ENCODE measurements around the gene LRRC36. TPM values are rescaled to one million over a fixed set of nuclear protein-coding genes. Genes with fewer than 3 reads are reported as not detected.

Gene LRRC36
- total and polyA plus RNA-seq, 3 experiments from 2014 or later, result 0.28 to 0.31 TPM; not detected in 1

GRCh38 chr16:67399749-67400704 lies 73.4 kb downstream of the LRRC36 start:
- no peak for DNase-seq
- Histone ChIP-seq H3K9me3 (ENCODE audit: low read length) (no peaks in the 10 kb centered on the region), H3K36me3 (ENCODE audit: insufficient read depth, low read length) (no peaks in the 10 kb centered on the region), H3K27me3 (ENCODE audit: insufficient read depth, low read length, poor library complexity, severe bottlenecking) (peaks cover 6% of the 10 kb centered on the region), H3K4me1 (ENCODE audit: insufficient read depth, low read length) (no peaks in the 10 kb centered on the region), H3K27ac (ENCODE audit: low read depth, low read length) (no peak overlapping the region), H3K4me3 (ENCODE audit: low read length) (no peak overlapping the region)
- POLR2A ChIA-PET, result no interaction called here
- CTCF ChIA-PET, result interaction anchor here (0.6 to 1.3 kb wide), 3 partner anchors 9 to 116 kb away, joined by 3 to 4 read pairs (median 3); no protein-coding TSS in a partner anchor
- Mint-ChIP-seq H3K9me3 (no peaks in the 10 kb centered on the region), H3K27me3 (peaks cover 15 to 27% of the 10 kb centered on the region in 2 donors), H3K4me1 (peaks cover 0 to 3% (median 0%) of the 10 kb centered on the region in 3 donors), H3K4me3 (no peak overlapping the region), H3K36me3 (no peaks in the 10 kb centered on the region), H3K27ac (no peak overlapping the region)

DNA sequence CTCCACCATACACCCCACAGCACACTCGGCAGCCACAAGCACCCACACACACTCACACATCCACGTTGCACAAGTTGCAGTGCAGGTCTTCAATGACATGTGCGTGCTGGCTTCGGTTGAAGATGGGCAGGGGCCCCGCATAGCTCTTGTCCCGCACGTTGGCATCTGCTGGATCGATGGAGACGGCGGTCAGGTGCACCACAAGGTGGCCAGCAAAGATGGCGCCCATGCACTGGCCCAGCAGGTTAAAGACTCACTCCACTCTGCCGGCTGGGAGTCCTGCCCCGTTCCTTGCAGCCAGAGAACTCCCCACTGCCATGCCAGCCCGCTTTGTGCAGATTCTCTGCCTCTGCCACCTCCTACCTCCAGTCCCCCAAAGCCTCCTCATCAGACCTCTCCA lies 74.3 kb downstream of the LRRC36 start:
- DNase-seq, result no peak
- CTCF ChIA-PET, result no interaction called here

DNA sequence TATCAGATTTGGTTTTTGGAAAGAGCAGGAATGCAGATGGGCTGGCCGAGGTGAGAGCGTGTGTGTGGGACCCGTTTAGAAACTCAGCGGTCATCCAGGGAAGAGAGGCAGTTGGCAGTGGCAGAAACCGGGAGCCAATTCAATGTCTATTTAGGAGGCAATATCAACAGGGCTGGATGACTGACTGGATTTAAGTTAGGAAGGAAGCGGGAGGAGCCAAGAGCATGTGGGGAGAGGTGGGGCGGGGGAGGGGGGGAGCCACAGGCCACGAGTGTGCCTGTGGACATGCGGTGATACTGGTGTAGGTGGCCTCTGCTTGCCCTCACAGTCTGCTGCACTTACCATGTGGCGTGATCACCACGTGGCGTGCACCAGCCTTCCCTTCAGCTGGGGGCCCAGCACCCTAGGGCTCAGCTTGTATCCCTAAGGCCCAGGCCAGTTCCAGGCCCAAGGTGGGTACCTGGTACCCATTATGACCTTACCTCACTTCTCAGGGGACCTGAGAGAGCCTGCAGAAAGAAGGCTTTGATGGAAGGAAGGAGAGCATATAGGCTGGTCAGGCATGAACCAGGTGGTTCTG lies 77.5 kb downstream of the LRRC36 start:
- no peak for DNase-seq
- H3K36me3 ChIP-seq (ENCODE audit: insufficient read depth, low read length), result no peaks in the 10 kb centered on the region
- H3K9me3 ChIP-seq (ENCODE audit: low read length), result no peaks in the 10 kb centered on the region
- no peaks in the 10 kb centered on the region for H3K36me3 Mint-ChIP-seq
- H3K27me3 Mint-ChIP-seq, result peaks cover 9 to 15% of the 10 kb centered on the region in 2 donors
- H3K4me3 Mint-ChIP-seq, result no peak overlapping the region
- H3K4me1 ChIP-seq (ENCODE audit: insufficient read depth, low read length), result no peaks in the 10 kb centered on the region
- H3K4me3 ChIP-seq (ENCODE audit: low read length), result no peak overlapping the region
- no peaks in the 10 kb centered on the region for H3K9me3 Mint-ChIP-seq
- H3K27ac ChIP-seq (ENCODE audit: low read depth, low read length), result no peak overlapping the region
- POLR2A ChIA-PET, result interaction anchor here (0.5 kb wide), 1 partner anchor 186 kb away, joined by 3 read pairs; no protein-coding TSS in a partner anchor
- no peak overlapping the region for H3K27ac Mint-ChIP-seq
- H3K27me3 ChIP-seq (ENCODE audit: insufficient read depth, low read length, poor library complexity, severe bottlenecking), result no peaks in the 10 kb centered on the region
- CTCF ChIA-PET, result no interaction called here
- no peaks in the 10 kb centered on the region for H3K4me1 Mint-ChIP-seq

More for the DNA sequence above, 74.3 kb downstream of the LRRC36 start:
- Histone ChIP-seq H3K27me3 (ENCODE audit: insufficient read depth, low read length, poor library complexity, severe bottlenecking) (no peaks in the 10 kb centered on the region), H3K4me3 (ENCODE audit: low read length) (no peak overlapping the region), H3K9me3 (ENCODE audit: low read length) (no peaks in the 10 kb centered on the region), H3K27ac (ENCODE audit: low read depth, low read length) (no peak overlapping the region), H3K4me1 (ENCODE audit: insufficient read depth, low read length) (no peaks in the 10 kb centered on the region), H3K36me3 (ENCODE audit: insufficient read depth, low read length) (no peaks in the 10 kb centered on the region)
- Mint-ChIP-seq H3K36me3 (no peaks in the 10 kb centered on the region), H3K4me3 (no peak overlapping the region), H3K27ac (no peak overlapping the region), H3K4me1 (no peaks in the 10 kb centered on the region), H3K27me3 (peaks cover 9 to 20% of the 10 kb centered on the region in 2 donors), H3K9me3 (no peaks in the 10 kb centered on the region)
- POLR2A ChIA-PET, result no interaction called here

- H3K4me3 ChIP-seq (ENCODE audit: low read length), result no peak overlapping the region
- H3K4me3 Mint-ChIP-seq, result no peak overlapping the region
- no peaks in the 10 kb centered on the region for H3K4me1 Mint-ChIP-seq
- POLR2A ChIA-PET, result no interaction called here
- no peaks in the 10 kb centered on the region for H3K9me3 ChIP-seq (ENCODE audit: low read length)
- peaks cover 12 to 21% of the 10 kb centered on the region in 2 donors for H3K27me3 Mint-ChIP-seq
- no peak for DNase-seq
- H3K9me3 Mint-ChIP-seq, result no peaks in the 10 kb centered on the region
- no peak overlapping the region for H3K27ac ChIP-seq (ENCODE audit: low read depth, low read length)
- no peaks in the 10 kb centered on the region for H3K27me3 ChIP-seq (ENCODE audit: insufficient read depth, low read length, poor library complexity, severe bottlenecking)
- H3K36me3 ChIP-seq (ENCODE audit: insufficient read depth, low read length), result no peaks in the 10 kb centered on the region
- no peaks in the 10 kb centered on the region for H3K4me1 ChIP-seq (ENCODE audit: insufficient read depth, low read length)
- CTCF ChIA-PET, result no interaction called here
- no peaks in the 10 kb centered on the region for H3K36me3 Mint-ChIP-seq
- H3K27ac Mint-ChIP-seq, result peak overlapping the region in 1 of 8 donors; percentile 74
Observed at GRCh38 chr16:67404740-67405226, 78.2 kb downstream of the LRRC36 start.

DNA sequence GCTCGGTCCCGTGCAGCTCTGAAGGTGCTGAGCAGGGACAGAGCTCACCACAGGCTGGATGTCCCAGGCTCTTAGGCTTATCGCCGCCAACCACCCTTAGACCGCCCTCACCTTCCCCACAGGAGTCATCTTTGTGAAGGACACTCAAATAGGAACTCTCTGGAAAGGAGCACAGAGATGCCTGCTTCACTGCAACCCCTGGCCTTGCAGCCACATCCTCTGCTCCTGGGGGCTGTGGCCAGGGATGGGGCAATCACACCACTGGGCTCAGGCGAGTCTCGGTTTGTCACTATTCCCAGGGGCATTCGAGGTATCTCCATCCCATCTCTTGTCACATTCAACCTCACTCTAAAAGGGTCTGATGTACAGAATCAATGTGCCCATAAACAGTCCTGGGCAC lies 78.7 kb downstream of the LRRC36 start:
- CTCF ChIA-PET, result no interaction called here
- peaks cover 12 to 21% of the 10 kb centered on the region in 2 donors for H3K27me3 Mint-ChIP-seq
- Histone ChIP-seq H3K27me3 (ENCODE audit: insufficient read depth, low read length, poor library complexity, severe bottlenecking) (no peaks in the 10 kb centered on the region), H3K4me3 (ENCODE audit: low read length) (no peak overlapping the region), H3K4me1 (ENCODE audit: insufficient read depth, low read length) (no peaks in the 10 kb centered on the region), H3K27ac (ENCODE audit: low read depth, low read length) (no peak overlapping the region), H3K9me3 (ENCODE audit: low read length) (no peaks in the 10 kb centered on the region), H3K36me3 (ENCODE audit: insufficient read depth, low read length) (no peaks in the 10 kb centered on the region)
- no peak for DNase-seq
- H3K36me3 Mint-ChIP-seq, result no peaks in the 10 kb centered on the region
- POLR2A ChIA-PET, result no interaction called here
- no peak overlapping the region for H3K4me3 Mint-ChIP-seq
- no peak overlapping the region for H3K27ac Mint-ChIP-seq
- H3K9me3 Mint-ChIP-seq, result no peaks in the 10 kb centered on the region
- no peaks in the 10 kb centered on the region for H3K4me1 Mint-ChIP-seq

GRCh38 chr16:67406111-67406971 lies 79.7 kb downstream of the LRRC36 start:
- Histone ChIP-seq H3K4me3 (ENCODE audit: low read length) (no peak overlapping the region), H3K9me3 (ENCODE audit: low read length) (no peaks in the 10 kb centered on the region), H3K4me1 (ENCODE audit: insufficient read depth, low read length) (no peaks in the 10 kb centered on the region), H3K36me3 (ENCODE audit: insufficient read depth, low read length) (no peaks in the 10 kb centered on the region), H3K27me3 (ENCODE audit: insufficient read depth, low read length, poor library complexity, severe bottlenecking) (no peaks in the 10 kb centered on the region), H3K27ac (ENCODE audit: low read depth, low read length) (no peak overlapping the region)
- Mint-ChIP-seq H3K27ac (peak overlapping the region in 1 of 8 donors; percentile 76), H3K36me3 (no peaks in the 10 kb centered on the region), H3K27me3 (peaks cover 14 to 22% of the 10 kb centered on the region in 2 donors), H3K4me3 (no peak overlapping the region), H3K4me1 (no peaks in the 10 kb centered on the region), H3K9me3 (no peaks in the 10 kb centered on the region)
- POLR2A ChIA-PET, result no interaction called here
- no peak for DNase-seq
- CTCF ChIA-PET, result no interaction called here

DNA sequence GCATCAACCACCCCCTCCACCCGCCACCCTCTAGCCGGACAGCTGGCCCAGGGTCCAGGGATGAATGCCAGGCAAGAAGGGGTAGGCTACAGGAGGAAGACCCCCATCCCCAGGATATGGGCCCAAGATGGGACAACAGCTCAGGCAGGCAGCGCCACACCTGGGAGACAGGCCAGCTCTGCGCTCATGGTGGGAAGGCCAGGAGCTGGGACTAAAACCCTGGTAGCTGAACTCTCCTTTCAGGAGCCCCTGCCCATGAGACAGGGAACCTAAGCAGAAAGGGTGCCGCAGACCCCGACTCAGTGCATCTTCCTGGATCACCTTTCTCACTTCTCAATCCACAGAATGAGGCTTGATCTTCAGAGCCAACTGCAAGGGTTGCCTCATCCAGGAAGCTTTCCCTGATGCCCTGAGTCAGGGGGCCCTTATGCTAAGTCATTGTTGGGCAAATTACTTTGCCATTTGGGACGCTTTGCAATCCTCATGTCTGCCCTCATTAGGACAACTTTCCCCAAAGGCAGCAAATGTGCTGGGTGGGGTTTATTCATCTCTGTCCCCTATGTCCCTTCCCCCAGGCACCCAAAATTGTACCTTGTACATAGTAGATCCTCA lies 80.7 kb downstream of the LRRC36 start:
- H3K27me3 ChIP-seq (ENCODE audit: insufficient read depth, low read length, poor library complexity, severe bottlenecking), result no peaks in the 10 kb centered on the region
- no peaks in the 10 kb centered on the region for H3K36me3 ChIP-seq (ENCODE audit: insufficient read depth, low read length)
- Mint-ChIP-seq H3K9me3 (no peaks in the 10 kb centered on the region), H3K27me3 (peaks cover 12 to 17% of the 10 kb centered on the region in 2 donors), H3K36me3 (no peaks in the 10 kb centered on the region), H3K4me3 (no peak overlapping the region), H3K27ac (no peak overlapping the region), H3K4me1 (no peaks in the 10 kb centered on the region)
- ChIA-PET POLR2A (no interaction called here), CTCF (interaction anchor here (1.4 kb wide), 2 partner anchors 13 to 21 kb away, joined by 3 read pairs; no protein-coding TSS in a partner anchor)
- no peak for DNase-seq
- no peaks in the 10 kb centered on the region for H3K4me1 ChIP-seq (ENCODE audit: insufficient read depth, low read length)
- no peak overlapping the region for H3K4me3 ChIP-seq (ENCODE audit: low read length)
- H3K9me3 ChIP-seq (ENCODE audit: low read length), result no peaks in the 10 kb centered on the region
- H3K27ac ChIP-seq (ENCODE audit: low read depth, low read length), result no peak overlapping the region
